CD4-positive, alpha-beta T cell treated with Interleukin-4 for 1 hour (primary cell): ENCODE data around the gene KLF7.
A peak's percentile ranks its signal among the peaks of the same experiment; 100 is the strongest.
"Not testable (repeated sequence)": the region's sequence is repeated elsewhere in the genome, so short reads cannot be mapped to it uniquely, and the experiment has no call there.

Experiments
- DNase-seq, 2 donors: peaks; one replicate each; pipeline ENCODE4 v3.0.0-alpha.2; 2020 to 2022

The KLF7 gene

DNA sequence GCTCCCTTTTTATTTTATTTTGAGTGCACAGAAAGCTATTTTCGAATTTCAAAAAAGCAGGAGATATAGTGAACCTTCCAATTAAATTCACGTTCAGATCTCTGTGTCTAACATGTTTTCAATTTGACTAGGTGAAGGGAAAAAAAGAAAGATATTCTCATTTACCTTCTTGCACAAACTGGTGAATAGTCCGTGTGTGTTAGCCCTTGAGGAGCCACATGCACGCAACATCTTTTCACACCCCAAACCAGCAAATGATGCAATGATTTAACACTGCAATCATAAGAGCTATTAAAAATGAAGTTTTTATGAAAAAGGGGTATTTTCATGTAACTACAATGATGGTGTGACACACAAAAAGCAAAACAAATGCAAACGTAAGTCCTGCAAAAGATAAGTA, 116.6 kb downstream of the KLF7 start:
- DNase-seq = no peak

DNA sequence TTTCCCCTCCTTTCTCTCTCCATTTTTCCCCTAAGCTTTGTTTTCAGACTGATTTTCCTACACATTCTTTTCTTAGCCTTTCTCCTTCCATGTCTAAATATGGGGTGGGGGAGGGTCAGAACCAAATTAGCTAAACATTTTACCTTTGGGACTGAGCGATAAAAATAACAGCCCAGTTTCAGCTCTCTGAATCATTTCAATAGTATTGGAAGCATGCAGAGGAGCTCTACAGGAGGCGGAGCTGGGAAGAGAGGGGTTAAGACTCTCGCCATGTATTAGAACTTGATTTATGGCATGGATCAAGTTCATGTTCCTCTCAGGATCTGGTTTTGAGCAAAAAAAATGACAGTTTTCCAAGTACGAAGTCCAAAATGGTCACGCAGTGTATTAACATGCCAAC, 117.3 kb downstream of the KLF7 start:
- DNase-seq = no peak

DNA sequence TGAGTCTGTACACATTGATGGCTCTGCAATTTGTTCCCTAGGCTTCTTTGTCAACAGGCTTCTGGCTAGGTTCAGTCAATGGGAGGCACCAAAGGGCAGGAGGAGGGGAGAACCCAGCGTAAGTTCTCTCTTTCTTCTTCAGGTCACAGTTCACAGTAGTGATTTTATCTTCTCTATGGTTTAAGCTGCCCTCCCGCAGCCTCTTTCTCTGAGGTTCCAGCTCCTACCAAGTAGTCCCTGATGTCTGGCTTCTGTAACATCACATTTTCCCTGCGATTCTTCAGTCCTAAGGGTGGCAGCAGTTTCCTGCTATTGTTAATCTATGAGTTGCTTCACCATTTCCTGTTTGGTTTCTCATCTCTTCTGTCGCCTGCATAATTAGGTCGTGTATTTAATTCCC, 119.0 kb downstream of the KLF7 start:
- peak; percentile 33 to 56 for DNase-seq

DNA sequence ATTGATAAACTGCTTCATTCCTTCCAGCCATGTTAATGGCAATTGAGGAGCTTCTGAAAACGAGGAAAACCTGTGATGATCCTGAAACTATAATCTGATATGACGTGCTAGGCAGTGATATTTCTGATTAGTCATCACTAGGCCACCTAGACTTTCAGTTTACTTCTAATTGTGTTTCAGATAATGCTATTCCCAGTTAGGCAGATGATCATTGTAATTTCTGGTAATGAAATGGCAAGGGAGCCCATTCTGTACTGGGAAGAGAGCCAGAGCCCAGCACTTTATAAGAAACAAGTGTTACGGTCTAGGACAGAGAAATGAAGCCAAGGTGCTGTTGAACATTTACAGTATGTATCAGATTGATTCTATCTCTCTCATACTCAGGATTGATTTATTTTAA, 120.2 kb downstream of the KLF7 start:
- DNase-seq = no peak

DNA sequence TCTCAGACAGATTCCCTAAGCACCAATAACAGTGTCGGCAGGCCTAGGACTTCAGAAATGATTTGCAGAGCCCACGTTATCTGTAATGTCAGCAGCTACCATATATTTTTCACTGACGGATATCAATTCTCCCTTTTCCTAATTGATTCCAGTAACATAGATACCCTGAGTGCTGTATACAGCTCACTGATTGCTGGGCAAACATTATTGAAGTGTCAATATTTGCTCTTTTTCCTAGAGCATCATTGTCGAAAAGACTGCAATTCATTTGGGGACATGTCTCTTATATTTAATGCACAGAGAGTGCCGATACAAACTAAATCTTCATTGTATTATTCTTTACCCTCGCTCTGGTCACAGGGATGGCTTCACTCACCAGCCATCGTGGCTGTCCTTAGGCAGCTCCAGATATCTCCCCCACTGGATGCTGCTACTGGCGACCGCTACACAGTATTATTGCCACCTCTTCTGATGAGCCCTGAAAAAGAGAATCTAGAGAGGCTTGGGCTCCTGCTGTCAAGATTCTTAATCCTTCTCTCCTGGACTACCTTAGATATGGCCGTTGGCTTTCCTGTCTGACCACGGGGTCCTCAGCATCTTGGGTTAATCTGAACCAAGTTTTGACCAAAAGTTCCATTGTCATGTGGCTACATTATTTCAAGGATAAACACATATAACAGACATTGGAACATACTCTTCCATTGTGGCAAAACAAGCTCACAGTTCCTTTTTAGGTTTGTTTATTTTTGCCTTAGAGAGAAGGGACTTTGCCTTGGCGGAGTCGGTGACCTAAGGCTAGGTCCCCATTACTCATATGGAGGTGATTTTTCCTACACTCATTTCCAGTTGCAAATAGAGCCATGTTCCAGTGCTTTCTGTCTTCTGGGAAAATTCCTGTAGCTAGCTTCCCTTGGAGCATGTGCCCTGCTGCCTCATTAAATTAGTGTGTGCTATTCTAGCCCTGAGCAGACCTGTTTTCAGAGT, 121.1 kb downstream of the KLF7 start:
- DNase-seq = no peak

DNA sequence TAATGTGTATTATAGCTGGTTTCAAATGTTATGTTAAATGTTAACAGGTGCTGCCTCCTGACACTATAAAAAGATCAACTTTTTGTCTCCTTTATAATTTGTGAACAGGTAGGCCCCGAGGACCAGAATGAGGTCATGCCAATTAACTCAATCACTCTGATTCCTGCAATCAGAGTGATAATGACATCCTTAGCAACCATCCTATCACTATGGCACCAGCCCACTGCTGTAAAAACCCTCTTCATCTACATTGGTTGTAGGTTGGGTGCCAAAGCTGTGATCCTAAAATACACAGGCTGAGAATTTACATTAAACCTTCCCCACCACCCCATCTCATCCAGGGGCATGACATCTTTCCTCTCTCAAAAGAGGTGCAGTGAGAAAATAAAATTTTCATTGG, 122.9 kb downstream of the KLF7 start:
- no peak for DNase-seq

DNA sequence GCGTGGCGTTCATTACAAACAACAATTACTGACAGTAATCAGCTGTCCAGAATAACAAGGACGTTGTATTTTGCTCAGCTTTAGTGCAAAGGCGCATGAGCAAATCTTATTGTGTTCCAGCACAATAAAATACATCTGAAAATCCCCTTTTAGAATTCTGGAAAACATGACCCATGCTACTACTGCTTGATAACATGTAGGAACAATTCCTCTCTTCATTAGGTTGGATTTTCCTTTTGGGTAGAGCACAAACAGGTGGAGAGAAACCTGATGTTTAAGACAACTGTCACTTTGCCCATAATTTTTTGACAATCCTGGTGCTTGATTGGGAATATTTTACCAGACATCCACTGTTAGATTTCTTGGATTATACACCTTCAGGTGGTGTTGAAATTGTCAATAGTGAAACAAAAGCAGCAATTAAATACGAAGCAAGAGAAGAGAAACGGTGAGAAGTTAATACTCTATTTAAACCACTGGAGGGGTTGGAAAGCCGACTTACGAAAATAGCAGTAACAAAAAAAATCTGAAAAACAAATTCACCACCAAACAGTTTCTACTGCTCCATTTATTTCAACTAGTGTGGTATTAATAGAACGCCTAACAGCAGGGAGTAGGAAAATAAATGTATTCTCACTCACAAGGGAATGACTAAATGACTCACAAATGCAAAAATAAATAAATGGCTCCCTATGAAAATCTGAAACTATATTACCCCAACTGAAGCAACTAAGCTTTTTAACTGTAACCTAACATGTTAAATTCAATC, 123.8 kb downstream of the KLF7 start:
- DNase-seq = no peak

DNA sequence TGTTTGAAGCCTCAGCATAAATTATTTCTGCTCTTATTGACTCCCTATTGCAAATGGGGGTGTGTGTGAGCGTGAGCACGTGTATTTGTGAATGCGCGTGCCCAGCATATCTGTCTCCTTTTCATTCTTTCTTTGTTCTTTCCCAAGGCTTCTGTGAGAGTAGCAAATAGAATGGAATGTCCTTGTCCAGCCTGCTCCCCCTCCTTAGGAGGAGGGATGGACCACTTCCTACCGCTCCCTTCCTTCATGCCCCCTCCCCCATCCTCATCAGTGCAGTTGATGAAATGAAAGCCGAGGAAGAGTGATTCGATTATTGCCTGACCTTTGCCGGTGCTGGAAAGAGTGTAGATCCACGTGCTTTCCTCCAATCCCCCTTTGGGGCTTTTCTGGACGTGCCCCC, 124.5 kb downstream of the KLF7 start:
- DNase-seq = no peak

DNA sequence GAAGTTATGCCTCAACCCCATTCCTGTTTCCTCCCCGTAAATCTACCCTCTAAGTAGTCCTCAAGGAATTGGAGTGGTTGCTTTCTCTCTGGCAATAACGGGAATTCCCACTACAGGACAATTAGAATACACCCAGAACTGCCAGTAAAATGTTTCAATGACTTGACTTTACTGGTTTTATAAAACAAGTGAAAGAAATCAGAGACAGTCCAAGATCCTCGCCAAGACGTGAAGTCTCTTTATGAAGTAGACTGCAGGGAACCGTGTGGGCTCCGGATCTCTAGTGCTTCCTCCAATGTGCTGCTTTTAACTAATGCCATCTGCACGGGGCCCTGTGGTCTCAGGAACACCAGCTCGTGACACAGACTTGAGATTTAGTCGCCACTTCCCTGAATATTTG, 125.1 kb downstream of the KLF7 start:
- no peak for DNase-seq

DNA sequence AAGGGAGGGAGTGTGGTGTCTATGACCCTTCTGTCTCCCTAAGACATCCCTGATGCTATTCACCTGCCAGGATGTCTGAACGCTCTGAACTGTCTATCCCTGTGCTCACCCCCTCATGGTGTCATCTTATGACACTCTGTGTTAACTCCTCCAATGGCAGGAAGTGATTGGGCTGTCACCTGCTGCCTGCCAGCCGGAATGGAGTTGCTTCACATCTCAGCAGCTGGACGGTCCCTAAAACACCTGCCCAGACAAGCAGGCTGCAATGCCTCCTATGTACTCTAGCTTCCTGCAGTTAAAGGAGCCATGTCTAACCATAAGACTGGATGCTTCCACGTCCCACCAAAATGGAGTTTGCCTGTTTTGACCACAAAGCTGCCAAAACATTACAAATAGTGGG, 126.5 kb downstream of the KLF7 start:
- DNase-seq = no peak

DNA sequence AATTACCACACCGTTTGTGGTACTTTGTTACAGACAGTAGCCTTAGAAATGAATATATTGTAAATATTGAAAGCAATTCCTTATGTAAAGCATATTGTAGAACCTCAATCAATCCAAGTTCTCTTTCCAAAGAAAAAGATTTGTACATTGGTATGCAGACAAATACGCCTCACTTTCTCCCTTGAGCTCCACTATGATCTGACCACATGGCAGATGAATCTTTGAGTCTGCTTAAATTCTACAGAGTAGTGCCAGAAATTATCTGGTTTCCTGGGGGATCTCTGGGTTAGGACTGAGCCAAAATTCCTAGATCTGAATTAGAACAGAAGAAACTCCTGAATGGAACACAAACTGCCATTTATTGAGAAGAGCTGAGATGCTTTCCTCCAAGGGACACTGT, 127.4 kb downstream of the KLF7 start:
- DNase-seq = no peak

DNA sequence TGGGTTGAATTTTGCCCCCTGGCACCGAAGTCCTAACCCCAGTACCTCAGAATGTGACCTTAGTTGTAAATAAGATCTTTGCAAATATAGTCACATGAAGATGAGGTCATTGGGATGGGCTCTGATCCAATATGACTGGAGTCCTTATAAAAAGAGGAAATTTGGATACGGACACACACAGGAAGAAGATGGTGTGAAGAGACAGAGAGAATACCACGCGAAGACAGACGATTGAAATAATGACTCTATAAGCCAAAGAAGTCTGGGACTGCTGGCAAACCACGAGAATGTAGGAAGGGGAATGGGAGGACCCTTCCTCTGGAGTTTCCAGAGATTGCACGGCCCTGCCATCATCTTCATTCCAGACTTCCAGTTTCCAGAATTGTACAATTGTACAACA, 127.9 kb downstream of the KLF7 start:
- DNase-seq = no peak

DNA sequence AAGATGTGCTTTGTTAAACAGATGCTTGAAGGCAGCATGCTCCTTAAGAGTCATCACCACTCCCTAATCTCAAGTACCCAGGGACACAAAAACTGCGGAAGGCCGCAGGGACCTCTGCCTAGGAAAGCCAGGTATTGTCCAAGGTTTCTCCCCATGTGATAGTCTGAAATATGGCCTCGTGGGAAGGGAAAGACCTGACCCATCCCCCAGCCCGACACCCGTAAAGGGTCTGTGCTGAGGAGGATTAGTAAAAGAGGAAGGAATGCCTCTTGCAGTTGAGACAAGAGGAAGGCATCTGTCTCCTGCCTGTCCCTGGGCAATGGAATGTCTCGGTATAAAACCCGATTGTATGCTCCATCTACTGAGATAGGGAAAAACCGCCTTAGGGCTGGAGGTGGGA, 128.7 kb downstream of the KLF7 start:
- not testable (repeated sequence) for DNase-seq

DNA sequence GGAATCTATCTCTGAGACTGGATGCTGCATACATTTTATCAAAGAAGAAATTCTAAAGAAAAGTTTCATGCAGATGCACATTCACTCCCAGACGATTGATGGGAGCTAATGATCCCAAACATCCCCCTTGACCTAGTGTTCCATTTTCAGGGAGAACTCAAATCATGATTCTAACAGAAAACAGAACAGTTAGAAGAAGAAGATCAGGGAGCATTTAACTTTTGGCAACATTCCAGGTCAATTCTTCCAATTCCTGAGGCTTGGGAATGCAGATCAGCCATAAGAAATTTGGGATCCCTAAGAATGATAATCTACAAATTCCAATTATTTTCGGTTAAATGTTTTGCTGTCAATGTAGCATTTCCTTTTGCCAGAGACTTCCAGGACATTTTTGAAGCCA, 129.9 kb downstream of the KLF7 start:
- DNase-seq = no peak

DNA sequence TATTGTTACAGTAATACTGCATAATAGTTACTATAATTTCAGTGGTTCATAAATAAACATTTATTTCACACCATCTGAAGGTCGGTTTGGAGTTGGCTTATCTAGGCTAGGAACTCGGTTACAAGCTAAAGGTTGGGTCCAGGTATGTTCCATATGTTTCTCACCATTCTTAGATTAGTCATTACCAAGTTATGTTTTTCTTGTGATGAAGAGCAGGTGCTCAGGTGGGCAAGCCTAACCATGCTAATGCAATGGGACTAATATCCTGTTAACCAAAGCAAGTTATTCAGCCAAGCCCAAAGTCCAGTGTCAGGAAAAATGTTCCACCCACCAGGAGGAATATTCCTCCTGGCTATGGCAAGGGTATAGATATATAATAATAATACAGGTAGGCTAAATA, 133.3 kb downstream of the KLF7 start:
- DNase-seq = no peak
